ENCODE measurements around the gene MAMLD1. TPM values are rescaled to one million over a fixed set of nuclear protein-coding genes. Genes with fewer than 3 reads are reported as not detected.
"Not testable (repeated sequence)": the region's sequence is repeated elsewhere in the genome, so short reads cannot be mapped to it uniquely, and the experiment has no call there.

MAMLD1 gene
- total RNA-seq = 0.26 and 1.1 TPM in 2 replicates

DNA sequence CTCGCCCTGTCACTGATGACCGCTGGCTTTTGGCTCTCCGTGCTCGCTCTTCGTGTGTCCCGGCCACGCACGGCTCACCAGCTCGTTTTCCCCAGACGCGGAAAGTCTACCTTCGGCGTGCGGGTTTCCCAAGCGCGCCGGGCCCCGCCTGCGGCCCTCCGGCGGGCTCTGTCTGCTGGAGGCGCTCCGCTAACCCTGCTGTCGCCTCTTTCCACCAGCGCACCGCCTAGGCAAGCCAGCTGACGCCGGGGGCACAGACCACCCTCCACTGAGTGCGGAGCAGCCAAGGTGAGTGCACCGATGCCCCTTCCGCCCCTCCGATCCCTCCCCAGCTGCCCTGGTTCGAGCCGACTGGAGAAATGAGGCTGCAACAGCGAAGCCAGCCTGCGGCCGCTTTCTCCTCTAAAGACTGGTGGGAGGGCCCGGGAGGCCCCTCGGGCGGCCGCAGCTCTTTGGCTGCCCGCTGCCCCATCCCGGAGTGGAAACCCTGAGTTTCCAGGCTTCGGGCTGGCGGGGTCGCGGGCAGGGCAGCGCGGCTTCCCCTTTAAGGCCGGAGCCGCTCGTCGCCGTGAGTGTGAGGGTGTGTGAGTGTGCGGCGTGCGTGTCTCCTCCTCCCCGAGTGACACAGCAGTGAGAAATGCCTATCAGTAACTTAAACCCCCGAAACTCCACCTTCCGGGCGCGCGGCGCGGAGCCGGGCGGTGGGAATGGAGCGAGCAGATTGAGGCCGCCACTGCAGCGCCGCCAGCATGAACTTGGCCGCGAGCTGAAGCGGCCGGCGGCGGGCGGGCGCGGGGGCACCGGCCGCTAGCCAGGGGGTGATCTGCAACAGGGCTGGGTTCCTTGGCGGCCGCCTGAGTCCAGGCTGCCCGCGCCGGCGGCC is at the start of gene MAMLD1:
MAMLD1 (plus strand) TSS at position 719 of the 883 bp plus-strand sequence. CDS start 82,200 bp downstream, outside the sequence.
- DNase-seq (ENCODE audit: low read depth in 2 of 2) = peak; percentile 55 to 84

DNA sequence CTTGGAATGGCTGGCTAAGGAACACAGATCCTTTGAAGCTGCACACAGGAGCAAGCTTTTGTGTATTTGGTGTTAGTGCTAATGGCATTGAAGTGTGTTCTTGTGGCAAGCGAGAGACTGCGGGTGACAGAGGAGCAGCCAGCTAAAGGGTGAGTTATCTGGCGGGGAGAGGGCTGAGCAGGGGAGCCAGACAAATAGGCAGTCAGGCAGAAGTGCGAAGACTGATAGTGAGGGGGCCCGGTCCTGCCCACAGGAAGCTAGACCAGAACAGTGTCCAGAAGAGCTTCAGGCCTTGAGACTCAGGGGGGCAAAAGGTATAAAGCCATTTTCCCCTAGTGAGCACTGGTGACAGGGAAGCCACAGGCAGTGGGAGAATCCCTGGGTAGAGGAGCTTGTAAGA is 49.6 kb upstream of the MAMLD1 start:
- no peak for DNase-seq (ENCODE audit: low read depth in 2 of 2)

GRCh38 chrX:150314186-150314585 is 48.9 kb upstream of the MAMLD1 start:
- DNase-seq (ENCODE audit: low read depth in 2 of 2) = no peak

DNA sequence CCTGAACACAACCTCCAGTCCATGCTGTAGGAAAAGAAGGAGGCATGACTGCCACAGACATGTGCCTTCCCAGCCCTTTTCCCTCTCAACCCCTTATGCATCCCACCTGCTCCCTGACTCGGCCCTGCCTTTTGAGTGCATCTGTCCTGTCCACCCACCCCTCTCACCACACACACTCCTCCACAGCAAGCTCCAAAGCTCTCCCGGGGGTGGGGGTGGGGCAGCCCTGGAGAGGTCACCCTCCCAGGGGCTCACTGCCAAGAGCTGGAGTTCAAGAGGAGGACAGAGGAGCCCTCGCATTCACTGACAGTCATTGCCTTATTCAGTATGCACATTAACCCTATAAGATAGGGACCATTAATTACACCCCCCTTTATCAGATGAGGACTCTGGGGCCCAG is 46.6 kb upstream of the MAMLD1 start:
- DNase-seq (ENCODE audit: low read depth in 2 of 2) = no peak

DNA sequence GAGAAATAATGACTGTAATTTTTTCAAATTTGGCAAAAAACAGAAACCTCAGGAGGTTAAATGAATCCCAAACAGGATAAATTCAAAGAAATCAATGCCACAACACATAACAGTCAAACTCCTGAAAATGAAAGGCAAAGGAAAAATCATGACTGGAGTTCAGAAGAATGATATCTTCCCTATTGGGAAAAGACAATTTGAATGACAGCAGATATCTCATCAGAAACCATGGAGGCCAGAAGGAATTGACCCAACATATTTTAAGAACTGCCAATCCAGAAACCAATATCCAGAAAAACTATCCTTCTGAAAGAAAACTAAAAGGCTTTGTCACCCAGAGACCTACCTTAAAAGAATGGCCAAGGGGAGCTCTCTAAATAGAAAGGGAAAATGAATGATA is 40.1 kb upstream of the MAMLD1 start:
- DNase-seq (ENCODE audit: low read depth in 2 of 2) = no peak

DNA sequence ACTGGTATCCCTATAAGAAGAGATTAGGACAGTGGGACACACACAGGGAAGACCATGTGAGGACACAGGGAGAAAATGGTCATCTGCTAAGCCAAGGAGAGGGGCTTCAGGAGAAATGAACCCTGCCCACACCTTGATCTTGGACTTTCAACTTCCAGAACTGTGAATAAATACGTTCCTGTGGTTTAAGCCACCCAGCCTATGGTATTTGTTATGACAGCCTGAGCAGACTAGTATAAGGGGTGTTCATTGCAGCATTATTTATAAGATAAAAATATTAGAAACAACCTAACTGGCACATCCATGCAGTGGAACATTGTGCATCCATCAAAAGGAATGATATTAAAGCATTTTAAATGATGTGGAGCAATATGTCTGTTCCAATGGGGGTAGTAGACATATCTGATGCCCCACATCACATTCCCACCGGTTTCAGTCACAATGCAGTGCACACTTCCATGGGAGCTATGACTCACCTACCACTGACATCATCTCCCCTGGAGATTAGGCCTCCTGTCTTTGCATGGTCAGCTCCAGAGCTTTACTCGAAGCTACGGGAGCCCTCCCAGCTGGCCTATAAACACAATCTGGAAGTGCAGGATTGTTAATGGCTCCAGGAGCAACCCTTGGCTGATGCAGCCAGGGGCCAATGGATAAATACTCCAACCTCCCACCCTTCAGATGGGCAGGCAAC is 38.9 kb upstream of the MAMLD1 start:
- peak; percentile 6 to 61 for DNase-seq (ENCODE audit: low read depth in 2 of 2)

DNA sequence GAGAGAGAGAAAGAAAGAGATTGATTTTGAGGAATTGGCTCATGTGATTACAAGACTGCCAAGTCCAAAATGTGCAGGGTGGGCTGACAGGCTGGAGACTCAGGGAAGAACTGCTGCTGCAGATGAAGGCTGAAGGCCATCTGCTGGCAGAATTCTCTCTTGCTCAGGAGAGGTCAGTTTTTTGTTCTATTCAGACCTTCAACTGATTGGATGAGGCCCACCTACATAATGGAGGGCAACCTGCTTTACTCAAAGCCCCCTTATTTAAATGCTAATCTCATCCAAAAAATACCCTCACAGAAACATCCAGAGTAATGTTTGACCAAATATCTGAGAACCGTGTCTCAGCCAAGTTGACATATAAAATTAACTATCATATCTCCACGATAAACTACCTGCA is 38.2 kb upstream of the MAMLD1 start:
- DNase-seq (ENCODE audit: low read depth in 2 of 2) = no peak

DNA sequence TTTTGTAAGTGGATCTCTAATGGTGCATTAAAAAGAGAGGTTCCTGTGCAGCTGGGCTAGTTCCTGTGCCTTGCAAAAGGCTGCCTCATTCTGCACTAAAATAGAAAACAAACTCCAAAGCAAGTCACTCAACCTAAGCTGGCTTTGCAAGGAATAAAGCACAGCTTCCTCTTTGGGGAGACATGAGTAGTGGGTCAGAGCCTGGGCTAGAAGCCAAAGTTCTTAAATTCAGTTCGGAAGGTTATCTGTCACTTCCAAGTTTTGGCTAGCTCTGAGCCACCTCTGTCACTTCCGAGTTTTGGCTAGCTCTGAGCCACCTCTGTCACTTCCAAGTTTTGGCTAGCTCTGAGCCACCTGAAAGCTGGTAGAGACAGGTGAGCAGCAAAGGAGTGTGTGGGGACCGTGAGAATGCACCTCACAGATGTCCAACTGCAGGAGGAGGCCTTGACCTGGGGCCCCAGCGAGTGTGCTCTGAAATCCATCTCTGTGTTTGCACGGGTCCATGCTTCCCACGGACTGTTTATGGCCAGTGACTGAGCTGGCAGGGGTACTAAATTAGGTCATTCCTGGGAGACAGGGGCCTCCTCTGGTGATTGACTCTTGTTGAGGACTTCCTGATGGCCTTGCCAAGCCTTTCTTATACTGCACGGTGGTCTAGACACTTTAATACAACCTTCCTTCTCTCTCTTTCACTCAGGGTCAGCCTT is 36.4 kb upstream of the MAMLD1 start:
- DNase-seq (ENCODE audit: low read depth in 2 of 2) = no peak

GRCh38 chrX:150329282-150329681 is 33.8 kb upstream of the MAMLD1 start:
- peak in 1 of 2 donors; percentile 17 for DNase-seq (ENCODE audit: low read depth in 2 of 2)

- DNase-seq (ENCODE audit: low read depth in 2 of 2) = no peak
These were observed 33.2 kb upstream of the MAMLD1 start for GRCh38 chrX:150329868-150330267.

- DNase-seq (ENCODE audit: low read depth in 2 of 2) = no peak
These were observed 31.1 kb upstream of the MAMLD1 start for GRCh38 chrX:150332023-150332422.

DNA sequence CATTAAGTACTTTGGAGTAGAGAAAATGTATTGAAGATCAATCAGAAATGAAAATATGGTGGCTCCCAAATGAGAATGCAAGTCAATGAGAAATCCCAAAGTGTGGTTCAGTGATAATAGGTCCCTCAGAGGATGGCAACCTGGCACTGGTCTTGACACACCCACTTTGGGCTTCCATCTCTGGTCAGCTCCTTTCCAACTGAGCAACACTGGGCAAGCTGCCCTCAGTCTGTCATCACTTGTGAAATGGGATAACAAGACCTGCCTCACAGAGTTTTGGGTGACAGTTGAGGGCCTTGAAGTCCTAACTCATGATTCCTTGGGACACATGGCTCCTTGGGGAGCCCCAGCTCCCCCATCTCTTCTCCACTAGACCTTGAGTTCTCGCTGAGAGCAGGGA is 29.0 kb upstream of the MAMLD1 start:
- no peak for DNase-seq (ENCODE audit: low read depth in 2 of 2)

GRCh38 chrX:150334981-150335380 is 28.1 kb upstream of the MAMLD1 start:
- no peak for DNase-seq (ENCODE audit: low read depth in 2 of 2)

GRCh38 chrX:150337026-150337425 is 26.1 kb upstream of the MAMLD1 start:
- DNase-seq (ENCODE audit: low read depth in 2 of 2) = no peak

DNA sequence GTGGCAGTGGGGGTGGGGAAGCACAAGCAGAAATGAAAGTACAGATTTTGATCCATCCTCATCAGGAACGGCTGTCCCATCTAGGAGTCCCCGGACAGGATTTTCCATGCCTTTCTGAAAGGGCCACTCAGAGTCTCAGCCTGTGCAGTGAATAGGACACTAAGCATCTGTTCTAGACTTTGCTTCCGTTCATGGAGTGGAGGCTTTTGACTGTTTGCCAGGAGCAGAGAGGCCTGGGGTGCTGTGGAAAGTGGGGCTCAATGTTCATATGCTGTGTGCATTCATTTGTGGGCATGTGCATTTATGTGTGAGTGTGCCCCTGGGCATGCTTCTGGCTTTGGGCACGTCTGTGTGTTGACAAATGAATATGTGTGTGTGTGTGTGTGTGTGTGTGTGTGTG is 25.6 kb upstream of the MAMLD1 start:
- no peak for DNase-seq (ENCODE audit: low read depth in 2 of 2)

DNA sequence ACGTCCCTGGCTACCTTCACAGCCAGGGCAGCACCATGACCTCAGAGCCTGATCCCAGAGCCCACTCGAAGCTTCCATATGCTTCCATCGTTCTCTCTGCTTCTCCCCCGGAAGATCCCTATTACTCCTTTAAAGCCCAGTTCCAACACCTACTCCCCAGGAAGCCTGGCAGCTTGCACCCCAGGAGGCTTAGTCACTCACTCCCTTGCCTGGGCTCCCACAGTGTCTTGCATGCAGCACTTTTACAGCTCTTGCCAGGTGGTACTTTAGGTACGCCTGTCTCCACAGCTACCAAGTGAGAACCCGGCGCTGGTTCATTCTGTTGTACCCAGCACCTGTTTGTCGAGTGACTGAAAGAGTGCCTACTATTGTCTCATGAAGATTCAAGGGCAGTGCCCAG is 24.5 kb upstream of the MAMLD1 start:
- no peak for DNase-seq (ENCODE audit: low read depth in 2 of 2)

- no peak for DNase-seq (ENCODE audit: low read depth in 2 of 2)
These were observed 23.4 kb upstream of the MAMLD1 start for GRCh38 chrX:150339736-150340135.

GRCh38 chrX:150340326-150340725 is 22.8 kb upstream of the MAMLD1 start:
- DNase-seq (ENCODE audit: low read depth in 2 of 2) = not testable (repeated sequence)

GRCh38 chrX:150347471-150347870 is 15.6 kb upstream of the MAMLD1 start:
- no peak for DNase-seq (ENCODE audit: low read depth in 2 of 2)

DNA sequence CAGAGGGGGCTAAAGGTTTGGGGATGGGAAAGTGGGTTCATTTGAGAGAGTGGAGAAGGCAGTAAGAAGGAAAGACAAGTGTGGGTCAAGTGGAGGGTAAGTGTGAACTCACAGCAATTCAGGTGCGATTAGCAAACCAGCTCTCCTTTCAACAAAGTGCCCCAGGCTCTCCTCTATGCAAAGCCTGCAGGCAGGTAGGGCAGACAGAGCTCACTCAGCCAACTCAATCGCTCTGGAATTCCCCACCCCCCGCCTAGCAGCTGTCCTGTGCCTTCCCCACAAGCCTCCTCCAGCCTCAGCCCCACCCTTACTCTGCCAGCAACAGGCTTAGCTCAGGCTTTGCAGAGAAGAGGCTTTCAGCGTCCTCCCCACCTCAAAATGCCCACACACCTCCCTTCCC is 14.8 kb upstream of the MAMLD1 start:
- DNase-seq (ENCODE audit: low read depth in 2 of 2) = no peak

GRCh38 chrX:150352114-150352513 is 11.0 kb upstream of the MAMLD1 start:
- no peak for DNase-seq (ENCODE audit: low read depth in 2 of 2)

DNA sequence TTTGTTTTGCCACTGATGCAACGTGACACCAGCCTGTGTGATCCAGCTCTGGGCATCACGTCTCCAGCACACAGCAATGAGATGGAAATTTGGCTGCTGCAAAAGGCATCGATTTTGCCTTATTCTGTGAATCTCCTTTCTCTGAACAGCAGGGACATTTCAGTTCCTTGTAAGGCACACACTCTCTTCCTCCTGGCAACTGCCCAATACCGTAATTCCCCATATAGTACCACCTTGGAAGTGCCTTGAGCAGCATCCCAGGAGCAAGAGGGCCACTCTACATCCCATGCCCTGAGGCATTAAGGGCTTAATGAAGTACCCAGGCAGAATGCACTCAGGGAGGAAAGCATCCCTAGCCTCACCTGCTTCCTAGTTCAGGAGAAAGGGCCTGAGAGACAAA is 10.5 kb upstream of the MAMLD1 start:
- DNase-seq (ENCODE audit: low read depth in 2 of 2) = no peak

All from dermis microvascular lymphatic vessel endothelial cell (primary cell).